ENCODE data around the gene PYCARD.

DNA sequence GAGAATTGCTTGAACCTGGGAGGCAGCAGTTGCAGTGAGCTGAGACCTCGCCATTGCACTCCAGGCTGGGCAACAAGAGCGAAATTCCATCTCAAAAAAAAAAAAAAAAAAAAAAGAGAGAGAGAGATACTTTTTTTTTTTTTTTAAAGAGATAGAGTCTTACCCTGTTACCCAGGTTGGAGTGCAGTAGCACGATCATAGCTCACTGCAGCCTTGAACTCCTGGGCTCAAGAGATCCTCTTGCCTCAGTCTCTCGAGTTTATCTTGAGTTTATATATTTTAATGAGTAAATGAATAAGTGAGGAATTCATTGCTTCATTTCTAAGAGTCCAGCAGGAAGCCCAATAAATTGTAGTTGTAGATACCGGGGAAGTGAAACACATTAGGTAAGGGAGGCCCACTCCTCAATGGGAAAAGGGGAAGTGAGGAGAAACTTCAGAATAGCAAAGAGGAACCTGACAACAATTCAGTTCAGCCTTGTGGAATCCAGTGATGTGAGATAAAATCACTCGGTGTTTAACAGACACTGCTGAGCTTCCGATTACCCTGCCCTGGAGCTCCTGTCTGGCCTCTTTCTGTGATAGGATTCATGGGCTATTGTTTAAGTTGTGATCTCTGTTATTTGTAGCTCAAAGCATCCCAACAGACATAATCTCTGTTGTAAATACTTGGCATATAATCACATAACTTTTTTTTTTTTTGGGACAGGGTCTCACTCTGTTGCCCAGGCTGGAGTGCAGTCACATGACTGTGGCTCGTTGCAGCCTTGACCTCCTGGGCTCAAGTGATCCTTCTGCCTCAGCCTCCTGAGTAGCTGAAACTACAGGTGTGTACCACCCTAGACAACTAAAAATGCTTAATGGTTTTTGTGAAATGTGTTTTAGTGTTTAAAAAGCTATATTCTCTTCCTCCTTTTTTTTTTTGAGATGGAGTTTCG lies 41.4 kb upstream of the PYCARD start:
- TF ChIP-seq, protein P1, sequence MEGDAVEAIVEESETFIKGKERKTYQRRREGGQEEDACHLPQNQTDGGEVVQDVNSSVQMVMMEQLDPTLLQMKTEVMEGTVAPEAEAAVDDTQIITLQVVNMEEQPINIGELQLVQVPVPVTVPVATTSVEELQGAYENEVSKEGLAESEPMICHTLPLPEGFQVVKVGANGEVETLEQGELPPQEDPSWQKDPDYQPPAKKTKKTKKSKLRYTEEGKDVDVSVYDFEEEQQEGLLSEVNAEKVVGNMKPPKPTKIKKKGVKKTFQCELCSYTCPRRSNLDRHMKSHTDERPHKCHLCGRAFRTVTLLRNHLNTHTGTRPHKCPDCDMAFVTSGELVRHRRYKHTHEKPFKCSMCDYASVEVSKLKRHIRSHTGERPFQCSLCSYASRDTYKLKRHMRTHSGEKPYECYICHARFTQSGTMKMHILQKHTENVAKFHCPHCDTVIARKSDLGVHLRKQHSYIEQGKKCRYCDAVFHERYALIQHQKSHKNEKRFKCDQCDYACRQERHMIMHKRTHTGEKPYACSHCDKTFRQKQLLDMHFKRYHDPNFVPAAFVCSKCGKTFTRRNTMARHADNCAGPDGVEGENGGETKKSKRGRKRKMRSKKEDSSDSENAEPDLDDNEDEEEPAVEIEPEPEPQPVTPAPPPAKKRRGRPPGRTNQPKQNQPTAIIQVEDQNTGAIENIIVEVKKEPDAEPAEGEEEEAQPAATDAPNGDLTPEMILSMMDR (IDR thresholded peaks at IDR 0.05) = no peak
- TF ChIP-seq POLR2AphosphoS5 (IDR thresholded peaks at IDR 0.05; ENCODE audit: low read depth, low read length) = no peak
- TF ChIP-seq, protein P2, sequence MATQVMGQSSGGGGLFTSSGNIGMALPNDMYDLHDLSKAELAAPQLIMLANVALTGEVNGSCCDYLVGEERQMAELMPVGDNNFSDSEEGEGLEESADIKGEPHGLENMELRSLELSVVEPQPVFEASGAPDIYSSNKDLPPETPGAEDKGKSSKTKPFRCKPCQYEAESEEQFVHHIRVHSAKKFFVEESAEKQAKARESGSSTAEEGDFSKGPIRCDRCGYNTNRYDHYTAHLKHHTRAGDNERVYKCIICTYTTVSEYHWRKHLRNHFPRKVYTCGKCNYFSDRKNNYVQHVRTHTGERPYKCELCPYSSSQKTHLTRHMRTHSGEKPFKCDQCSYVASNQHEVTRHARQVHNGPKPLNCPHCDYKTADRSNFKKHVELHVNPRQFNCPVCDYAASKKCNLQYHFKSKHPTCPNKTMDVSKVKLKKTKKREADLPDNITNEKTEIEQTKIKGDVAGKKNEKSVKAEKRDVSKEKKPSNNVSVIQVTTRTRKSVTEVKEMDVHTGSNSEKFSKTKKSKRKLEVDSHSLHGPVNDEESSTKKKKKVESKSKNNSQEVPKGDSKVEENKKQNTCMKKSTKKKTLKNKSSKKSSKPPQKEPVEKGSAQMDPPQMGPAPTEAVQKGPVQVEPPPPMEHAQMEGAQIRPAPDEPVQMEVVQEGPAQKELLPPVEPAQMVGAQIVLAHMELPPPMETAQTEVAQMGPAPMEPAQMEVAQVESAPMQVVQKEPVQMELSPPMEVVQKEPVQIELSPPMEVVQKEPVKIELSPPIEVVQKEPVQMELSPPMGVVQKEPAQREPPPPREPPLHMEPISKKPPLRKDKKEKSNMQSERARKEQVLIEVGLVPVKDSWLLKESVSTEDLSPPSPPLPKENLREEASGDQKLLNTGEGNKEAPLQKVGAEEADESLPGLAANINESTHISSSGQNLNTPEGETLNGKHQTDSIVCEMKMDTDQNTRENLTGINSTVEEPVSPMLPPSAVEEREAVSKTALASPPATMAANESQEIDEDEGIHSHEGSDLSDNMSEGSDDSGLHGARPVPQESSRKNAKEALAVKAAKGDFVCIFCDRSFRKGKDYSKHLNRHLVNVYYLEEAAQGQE (IDR thresholded peaks at IDR 0.05; ENCODE audit: insufficient read depth in 1 of 2, low read depth in 2 of 2, low read length in 1 of 2) = no peak
- TF ChIP-seq SIN3A (IDR thresholded peaks at IDR 0.05; ENCODE audit: borderline replicate concordance, insufficient read depth, low read depth, low read length) = no peak
- TF ChIP-seq TCF7L2 (IDR thresholded peaks at IDR 0.05; ENCODE audit: low read depth, low read length) = no peak

All from Panc1 (cell line).